ENCODE measurements around the gene SLC22A9.
"Not testable (repeated sequence)": the region's sequence is repeated elsewhere in the genome, so short reads cannot be mapped to it uniquely, and the experiment has no call there.

Gene SLC22A9

DNA sequence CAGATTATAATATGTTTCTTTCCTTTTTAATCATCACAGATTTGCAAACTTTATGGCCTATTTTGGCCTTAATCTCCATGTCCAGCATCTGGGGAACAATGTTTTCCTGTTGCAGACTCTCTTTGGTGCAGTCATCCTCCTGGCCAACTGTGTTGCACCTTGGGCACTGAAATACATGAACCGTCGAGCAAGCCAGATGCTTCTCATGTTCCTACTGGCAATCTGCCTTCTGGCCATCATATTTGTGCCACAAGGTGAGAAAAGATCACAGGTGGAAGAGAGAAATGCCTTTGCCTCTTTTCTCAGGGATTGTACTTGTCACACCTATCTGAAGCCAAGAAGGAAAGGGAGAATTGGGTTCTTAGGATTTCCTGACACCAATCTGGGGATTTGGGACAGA, 36.9 kb downstream of the SLC22A9 start:
- H3K4me3 ChIP-seq (ENCODE audit: low read length), result no peak overlapping the region
- H3K27ac ChIP-seq (ENCODE audit: low read length), result no peak overlapping the region
- no peaks in the 10 kb centered on the region for H3K4me1 ChIP-seq (ENCODE audit: low read length)
- H2AFZ ChIP-seq (ENCODE audit: low read length), result no peak overlapping the region
- no peak overlapping the region for H3K4me2 ChIP-seq (ENCODE audit: low read depth, low read length)
- H3F3A ChIP-seq (ENCODE audit: insufficient read depth, low read length), result no peaks in the 10 kb centered on the region
- H3K36me3 ChIP-seq (replicated peaks; ENCODE audit: insufficient read depth, low read length), result no peaks in the 10 kb centered on the region
- TF ChIP-seq CTCF (IDR thresholded peaks at IDR 0.05; ENCODE audit: low read length), result no peak
- no peak for TF ChIP-seq EZH2 (optimal IDR thresholded peaks at IDR 0.05; ENCODE audit: low read depth, low read length)
- no peak for TF ChIP-seq EZH2phosphoT487 (IDR thresholded peaks at IDR 0.05; ENCODE audit: low read length)
- H3K79me2 ChIP-seq (ENCODE audit: low read length), result no peaks in the 10 kb centered on the region
- H3K9me3 ChIP-seq (replicated peaks; ENCODE audit: insufficient read depth, low read length), result no peaks in the 10 kb centered on the region
- H3K9ac ChIP-seq (ENCODE audit: low read length), result no peak overlapping the region
- no peaks in the 10 kb centered on the region for H4K20me1 ChIP-seq (ENCODE audit: insufficient read depth, low read length)
- no peaks in the 10 kb centered on the region for H3K27me3 ChIP-seq (replicated peaks; ENCODE audit: insufficient read depth, low read length)
- no peaks in the 10 kb centered on the region for H3K9me2 ChIP-seq (replicated peaks; ENCODE audit: insufficient read depth, low read length)
- DNase-seq, result no peak

- H3K9ac ChIP-seq (ENCODE audit: low read length), result no peak overlapping the region
- no peak for DNase-seq
- H3K27me3 ChIP-seq (replicated peaks; ENCODE audit: insufficient read depth, low read length), result no peaks in the 10 kb centered on the region
- H3K4me2 ChIP-seq (ENCODE audit: low read depth, low read length), result no peak overlapping the region
- no peak overlapping the region for H2AFZ ChIP-seq (ENCODE audit: low read length)
- H4K20me1 ChIP-seq (ENCODE audit: insufficient read depth, low read length), result no peaks in the 10 kb centered on the region
- no peak overlapping the region for H3K4me3 ChIP-seq (ENCODE audit: low read length)
- no peaks in the 10 kb centered on the region for H3K36me3 ChIP-seq (replicated peaks; ENCODE audit: insufficient read depth, low read length)
- H3K4me1 ChIP-seq (ENCODE audit: low read length), result no peaks in the 10 kb centered on the region
- H3F3A ChIP-seq (ENCODE audit: insufficient read depth, low read length), result no peaks in the 10 kb centered on the region
- TF ChIP-seq EZH2 (optimal IDR thresholded peaks at IDR 0.05; ENCODE audit: low read depth, low read length) (no peak), EZH2phosphoT487 (IDR thresholded peaks at IDR 0.05; ENCODE audit: low read length) (no peak), CTCF (IDR thresholded peaks at IDR 0.05; ENCODE audit: low read length) (no peak)
- H3K27ac ChIP-seq (ENCODE audit: low read length), result no peak overlapping the region
- H3K79me2 ChIP-seq (ENCODE audit: low read length), result no peaks in the 10 kb centered on the region
- H3K9me3 ChIP-seq (replicated peaks; ENCODE audit: insufficient read depth, low read length), result no peaks in the 10 kb centered on the region
- H3K9me2 ChIP-seq (replicated peaks; ENCODE audit: insufficient read depth, low read length), result no peaks in the 10 kb centered on the region
These were observed 47.7 kb downstream of the SLC22A9 start for GRCh38 chr11:63417174-63417852.

DNA sequence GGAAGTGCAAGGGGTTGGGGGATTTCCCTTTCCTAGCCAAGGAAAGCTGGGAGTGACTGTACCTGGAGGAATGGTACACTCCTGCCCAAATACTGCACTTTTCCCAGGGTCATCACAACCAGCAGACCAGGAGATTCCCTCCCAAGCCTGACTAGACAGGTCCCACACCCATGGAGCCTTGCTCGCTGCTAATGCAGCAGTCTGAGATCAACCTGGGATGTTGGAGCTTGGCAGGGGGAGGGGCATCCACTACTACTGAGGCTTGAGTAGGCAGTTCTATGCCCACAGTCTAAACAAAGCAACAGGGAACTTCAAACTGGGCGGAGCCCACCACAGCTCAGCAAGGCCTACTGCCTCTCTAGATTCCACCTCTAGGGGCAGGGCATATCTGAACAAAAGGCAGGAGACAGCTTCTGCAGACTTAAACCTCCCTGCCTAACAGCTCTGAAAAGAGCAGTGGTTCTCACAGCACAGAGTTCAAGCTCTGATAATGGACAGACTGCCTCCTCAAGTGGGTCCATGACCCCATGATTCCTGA, 58.5 kb downstream of the SLC22A9 start:
- no peak for DNase-seq
- no peaks in the 10 kb centered on the region for H3K4me1 ChIP-seq (ENCODE audit: low read length)
- H3K79me2 ChIP-seq (ENCODE audit: low read length), result no peaks in the 10 kb centered on the region
- no peaks in the 10 kb centered on the region for H3K9me3 ChIP-seq (replicated peaks; ENCODE audit: insufficient read depth, low read length)
- no peaks in the 10 kb centered on the region for H4K20me1 ChIP-seq (ENCODE audit: insufficient read depth, low read length)
- no peaks in the 10 kb centered on the region for H3K27me3 ChIP-seq (replicated peaks; ENCODE audit: insufficient read depth, low read length)
- H3K9ac ChIP-seq (ENCODE audit: low read length), result no peak overlapping the region
- no peaks in the 10 kb centered on the region for H3K36me3 ChIP-seq (replicated peaks; ENCODE audit: insufficient read depth, low read length)
- H3K4me2 ChIP-seq (ENCODE audit: low read depth, low read length), result no peak overlapping the region
- H3K9me2 ChIP-seq (replicated peaks; ENCODE audit: insufficient read depth, low read length), result no peaks in the 10 kb centered on the region
- H3K4me3 ChIP-seq (ENCODE audit: low read length), result no peak overlapping the region
- H2AFZ ChIP-seq (ENCODE audit: low read length), result no peak overlapping the region
- H3F3A ChIP-seq (ENCODE audit: insufficient read depth, low read length), result no peaks in the 10 kb centered on the region
- no peak for TF ChIP-seq CTCF (IDR thresholded peaks at IDR 0.05; ENCODE audit: low read length)
- TF ChIP-seq EZH2 (optimal IDR thresholded peaks at IDR 0.05; ENCODE audit: low read depth, low read length), result no peak
- no peak for TF ChIP-seq EZH2phosphoT487 (IDR thresholded peaks at IDR 0.05; ENCODE audit: low read length)
- H3K27ac ChIP-seq (ENCODE audit: low read length), result no peak overlapping the region

DNA sequence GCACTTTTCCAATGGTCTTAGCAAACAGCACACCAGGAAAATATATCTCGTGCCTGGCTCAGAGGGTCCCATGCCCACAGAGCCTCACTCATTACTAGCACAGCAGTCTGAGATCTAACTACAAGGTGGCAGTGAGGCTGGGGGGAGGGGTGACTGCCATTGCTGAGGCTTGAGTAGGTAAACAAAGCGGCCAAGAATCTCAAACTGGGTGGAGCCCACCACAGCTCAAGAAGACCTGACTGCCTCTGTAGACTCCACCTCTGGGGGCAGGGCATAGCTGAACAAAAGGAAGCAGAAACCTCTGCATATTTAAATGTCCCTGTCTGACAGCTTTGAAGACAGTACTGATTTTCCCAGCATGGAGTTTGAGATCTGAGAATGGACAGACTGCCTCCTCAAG, 61.1 kb downstream of the SLC22A9 start:
- not testable (repeated sequence) for H2AFZ ChIP-seq (ENCODE audit: low read length); H3K9me2 ChIP-seq (replicated peaks; ENCODE audit: insufficient read depth, low read length); H3F3A ChIP-seq (ENCODE audit: insufficient read depth, low read length); H3K9ac ChIP-seq (ENCODE audit: low read length); H3K4me3 ChIP-seq (ENCODE audit: low read length); H3K4me2 ChIP-seq (ENCODE audit: low read depth, low read length); DNase-seq; H3K4me1 ChIP-seq (ENCODE audit: low read length); H3K9me3 ChIP-seq (replicated peaks; ENCODE audit: insufficient read depth, low read length); H3K79me2 ChIP-seq (ENCODE audit: low read length); H3K27ac ChIP-seq (ENCODE audit: low read length); H3K36me3 ChIP-seq (replicated peaks; ENCODE audit: insufficient read depth, low read length); H4K20me1 ChIP-seq (ENCODE audit: insufficient read depth, low read length); H3K27me3 ChIP-seq (replicated peaks; ENCODE audit: insufficient read depth, low read length)

GRCh38 chr11:63435351-63435750, 65.8 kb downstream of the SLC22A9 start:
- not testable (repeated sequence) for H3K9me2 ChIP-seq (replicated peaks; ENCODE audit: insufficient read depth, low read length); H3K36me3 ChIP-seq (replicated peaks; ENCODE audit: insufficient read depth, low read length); H4K20me1 ChIP-seq (ENCODE audit: insufficient read depth, low read length); H3K9ac ChIP-seq (ENCODE audit: low read length); H3K4me2 ChIP-seq (ENCODE audit: low read depth, low read length); H3K27me3 ChIP-seq (replicated peaks; ENCODE audit: insufficient read depth, low read length); H3F3A ChIP-seq (ENCODE audit: insufficient read depth, low read length); H3K4me3 ChIP-seq (ENCODE audit: low read length); H3K4me1 ChIP-seq (ENCODE audit: low read length); DNase-seq; H2AFZ ChIP-seq (ENCODE audit: low read length); H3K79me2 ChIP-seq (ENCODE audit: low read length); H3K9me3 ChIP-seq (replicated peaks; ENCODE audit: insufficient read depth, low read length); H3K27ac ChIP-seq (ENCODE audit: low read length)

All from MM.1S (cell line).